Uterus (tissue), 4 donors: ENCODE data around the gene PDE10A. TPM values are rescaled to one million over a fixed set of nuclear protein-coding genes. Genes with fewer than 3 reads are reported as not detected.
"Not testable (repeated sequence)": the region's sequence is repeated elsewhere in the genome, so short reads cannot be mapped to it uniquely, and the experiment has no call there.

Source experiments
- DNase-seq, 2 donors: peaks; one replicate each; pipeline ENCODE4 v3.0.0-alpha.2; 2019 to 2020
- H3K27ac ChIP-seq, 2 donors: fragments of 200-600 bp; sonication (generic); 1 replicate in 1 of 2; 2 replicates in 1 of 2; pipeline ENCODE4 v1.5.1; 2016 to 2018
- H3K27me3 ChIP-seq, 2 donors: fragments of 200-600 bp; sonication (generic); one replicate each; pipeline ENCODE4 v1.5.1; 2018 to 2019; ENCODE audit warnings: control low read depth in 1 of 2
- H3K36me3 ChIP-seq, 2 donors: fragments of 200-600 bp; sonication (generic); one replicate each; pipeline ENCODE4 v1.5.1; 2019; ENCODE audit warnings: control low read depth in 1 of 2
- H3K4me1 ChIP-seq, 2 donors: fragments of 200-600 bp; sonication (generic); one replicate each; pipeline ENCODE4 v1.5.1; 2018 to 2019; ENCODE audit warnings: control low read depth in 1 of 2
- H3K4me3 ChIP-seq, 2 donors: fragments of 200-600 bp; sonication (generic); 1 replicate in 1 of 2; 2 replicates in 1 of 2; pipeline ENCODE4 v1.5.1; 2018 to 2019; ENCODE audit warnings: mild to moderate bottlenecking in 1 of 2
- H3K9me3 ChIP-seq, 2 donors: fragments of 200-600 bp; sonication (generic); one replicate each; pipeline ENCODE4 v1.5.1; 2019; ENCODE audit warnings: control low read depth in 1 of 2
- CTCF ChIP-seq, 4 experiments: fragments of 200-600 bp in 2 of 4; fragments of 450-650 bp in 2 of 4; sonication (generic) in 2 of 4; IDR thresholded peaks; one replicate each; pipeline ENCODE4 v1.5.1; 2016 to 2019; ENCODE audit warnings: antibody characterized with exemption in 4 of 4, mild to moderate bottlenecking in 2 of 4, moderate library complexity in 1 of 4
- POLR2A ChIP-seq, 2 donors: fragments of 450-650 bp; IDR thresholded peaks; one replicate each; pipeline ENCODE4 v1.6.1; 2016; ENCODE audit warnings: antibody characterized with exemption in 2 of 2, mild to moderate bottlenecking in 1 of 2, moderate library complexity in 1 of 2
- intact Hi-C: fragments of 100-400 bp; cut with DNase I; formaldehyde crosslinking; loops from one replicate; pipeline ENCODE4 v1.15.1; 2023; ENCODE audit warnings: low total_unique reads
- total RNA-seq, 4 donors: library from RNA; depleted of rRNA in 3 of 4; stranded (reverse); fragments of >200 nt in 3 of 4; gene quantifications; one replicate each; pipeline versions ENCODE4 v1.1.0 to v1.2.4, GENCODE V29; 2014 to 2023
- donor health status: DM: yes; HTN: yes; CAD: no.

The PDE10A gene
- total RNA-seq, 4 donors from 2014 or later, result 13.0 to 73.5 (median 36.4) TPM

GRCh38 chr6:165566088-165566828, 96.8 kb downstream of the PDE10A start:
- intact Hi-C loops, result no loop called here
- H3K9me3 ChIP-seq, result no peaks in the 10 kb centered on the region
- H3K4me3 ChIP-seq, result no peak overlapping the region
- TF ChIP-seq POLR2A (IDR thresholded peaks at IDR 0.05) (no peak), CTCF (IDR thresholded peaks at IDR 0.05) (no peak)
- H3K36me3 ChIP-seq, result no peaks in the 10 kb centered on the region
- no peak overlapping the region for H3K27ac ChIP-seq
- DNase-seq, result no peak
- H3K4me1 ChIP-seq, result no peaks in the 10 kb centered on the region
- no peaks in the 10 kb centered on the region for H3K27me3 ChIP-seq

- no peaks in the 10 kb centered on the region for H3K9me3 ChIP-seq
- no peaks in the 10 kb centered on the region for H3K27me3 ChIP-seq
- TF ChIP-seq POLR2A (IDR thresholded peaks at IDR 0.05) (no peak), CTCF (IDR thresholded peaks at IDR 0.05) (no peak)
- DNase-seq, result no peak
- no peak overlapping the region for H3K4me3 ChIP-seq
- H3K36me3 ChIP-seq, result no peaks in the 10 kb centered on the region
- H3K27ac ChIP-seq, result no peak overlapping the region
- H3K4me1 ChIP-seq, result no peaks in the 10 kb centered on the region
- intact Hi-C loops, result no loop called here
Measured at GRCh38 chr6:165562421-165563090, 100.5 kb downstream of the PDE10A start.

GRCh38 chr6:165559632-165560031, 103.4 kb downstream of the PDE10A start:
- no peak for DNase-seq
- intact Hi-C loops, result no loop called here
- Histone ChIP-seq H3K27me3 (no peaks in the 10 kb centered on the region), H3K4me3 (no peak overlapping the region), H3K36me3 (no peaks in the 10 kb centered on the region), H3K27ac (no peak overlapping the region), H3K4me1 (no peaks in the 10 kb centered on the region), H3K9me3 (no peaks in the 10 kb centered on the region)
- TF ChIP-seq POLR2A (IDR thresholded peaks at IDR 0.05) (no peak), CTCF (IDR thresholded peaks at IDR 0.05) (no peak)

GRCh38 chr6:165558097-165558496, 104.9 kb downstream of the PDE10A start:
- H3K4me1 ChIP-seq, H3K27me3 ChIP-seq, intact Hi-C loops, H3K9me3 ChIP-seq, H3K27ac ChIP-seq, DNase-seq, H3K36me3 ChIP-seq, H3K4me3 ChIP-seq: not testable (repeated sequence)

GRCh38 chr6:165557674-165558073, 105.4 kb downstream of the PDE10A start:
- no peaks in the 10 kb centered on the region for H3K9me3 ChIP-seq
- H3K27ac ChIP-seq, result no peak overlapping the region
- no peaks in the 10 kb centered on the region for H3K27me3 ChIP-seq
- no peak for DNase-seq
- no peaks in the 10 kb centered on the region for H3K36me3 ChIP-seq
- H3K4me1 ChIP-seq, result no peaks in the 10 kb centered on the region
- intact Hi-C loops, result no loop called here
- TF ChIP-seq POLR2A (IDR thresholded peaks at IDR 0.05) (no peak), CTCF (IDR thresholded peaks at IDR 0.05) (no peak)
- H3K4me3 ChIP-seq, result no peak overlapping the region
